Fibroblast of lung (primary cell): Measurements from ENCODE around the gene PIAS4. TPM values are rescaled to one million over a fixed set of nuclear protein-coding genes. Genes with fewer than 3 reads are reported as not detected.

Experiments used
- DNase-seq, 2 donors: peaks; one replicate each; pipeline versions ENCODE4 v3.0.0 to v3.0.0-alpha.2; 2010; ENCODE audit warnings: low read depth in 2 of 2
- H2AFZ ChIP-seq: 2 replicates; pipeline ENCODE4 v1.5.1; 2012; ENCODE audit warnings: low read length, control low read depth, inconsistent platforms
- H3K27ac ChIP-seq: 2 replicates; pipeline ENCODE4 v1.5.1; 2011; ENCODE audit warnings: low read length, control low read depth; ENCODE audit not compliant: insufficient read depth
- H3K27me3 ChIP-seq: 2 replicates; pipeline ENCODE4 v1.5.1; 2011; ENCODE audit warnings: mild to moderate bottlenecking, low read length; ENCODE audit not compliant: control insufficient read depth, insufficient read depth
- H3K36me3 ChIP-seq: 2 replicates; pipeline ENCODE4 v1.5.1; 2011; ENCODE audit warnings: low read length; ENCODE audit not compliant: control insufficient read depth, insufficient read depth
- H3K4me1 ChIP-seq: 2 replicates; pipeline ENCODE4 v1.5.1; 2011; ENCODE audit warnings: low read length; ENCODE audit not compliant: control insufficient read depth, insufficient read depth; ENCODE audit errors: extremely low read depth
- H3K4me2 ChIP-seq: 2 replicates; pipeline ENCODE4 v1.5.1; 2011; ENCODE audit warnings: low read length, control low read depth; ENCODE audit not compliant: insufficient read depth; ENCODE audit errors: extremely low read depth
- H3K4me3 ChIP-seq, 4 experiments: fragments of 200-600 bp in 1 of 4; sonication (generic) in 1 of 4; replicated peaks in 1 of 4; 2 replicates each; pipeline ENCODE4 v1.5.1; 2011 to 2016; ENCODE audit warnings: low read length in 4 of 4, low read depth in 3 of 4, mild to moderate bottlenecking in 3 of 4, control low read depth in 2 of 4, inconsistent platforms in 1 of 4, mixed read lengths in 1 of 4; ENCODE audit not compliant: insufficient read depth in 1 of 4; ENCODE audit errors: control extremely low read depth in 1 of 4
- H3K79me2 ChIP-seq: 2 replicates; pipeline ENCODE4 v1.5.1; 2012; ENCODE audit warnings: mild to moderate bottlenecking, low read length, inconsistent platforms; ENCODE audit not compliant: control insufficient read depth, insufficient read depth
- H3K9ac ChIP-seq: 2 replicates; pipeline ENCODE4 v1.5.1; 2011; ENCODE audit warnings: mild to moderate bottlenecking, low read length, control low read depth; ENCODE audit not compliant: insufficient read depth
- H3K9me3 ChIP-seq: 2 replicates; pipeline ENCODE4 v1.5.1; 2012; ENCODE audit warnings: low read depth, low read length; ENCODE audit not compliant: control insufficient read depth, insufficient read depth
- H4K20me1 ChIP-seq: 2 replicates; pipeline ENCODE4 v1.5.1; 2011; ENCODE audit warnings: low read length; ENCODE audit not compliant: control insufficient read depth, insufficient read depth; ENCODE audit errors: extremely low read depth
- CTCF ChIP-seq, 2 donors: IDR thresholded peaks in 1 of 2; conservative IDR thresholded peaks in 1 of 2; 1 replicate in 1 of 2; 2 replicates in 1 of 2; pipeline ENCODE4 v1.5.1; 2011 to 2012; ENCODE audit warnings: low read length in 2 of 2, control low read depth in 1 of 2, inconsistent platforms in 1 of 2, low read depth in 1 of 2, mild to moderate bottlenecking in 1 of 2
- EZH2 ChIP-seq: IDR thresholded peaks from 2 replicates; pipeline ENCODE4 v1.5.1; 2012; ENCODE audit warnings: low read length, control low read depth, mild to moderate bottlenecking; ENCODE audit errors: missing control alignments
- polyA plus RNA-seq, 2 donors: library from polyadenylated mRNA; depleted of rRNA in 1 of 2; stranded (reverse) in 1 of 2; unstranded in 1 of 2; fragments of >200 nt; gene quantifications; 2 replicates each; pipeline ENCODE4 v1.2.1, GENCODE V29; 2011 to 2012; ENCODE audit warnings: missing spikeins in 1 of 2
- total RNA-seq: library from RNA; depleted of rRNA; stranded (reverse); fragments of >200 nt; gene quantifications from 2 replicates; pipeline ENCODE4 v1.2.1, GENCODE V29; 2014

The PIAS4 gene
- total and polyA plus RNA-seq, 2 donors (not counting 1 experiment from before 2014, with no cell fraction given) = 6.6 to 14.9 TPM

GRCh38 chr19:4061683-4062418, 54.3 kb downstream of the PIAS4 start:
- Histone ChIP-seq H4K20me1 (no peaks in the 10 kb centered on the region), H3K36me3 (peaks cover 7% of the 10 kb centered on the region), H3K27me3 (no peaks in the 10 kb centered on the region), H3K4me2 (peak overlapping the region; percentile 54), H3K4me3 (peak overlapping the region in 2 of 4 experiments; percentile 22 to 74), H3K79me2 (peaks cover 81% of the 10 kb centered on the region), H3K4me1 (peaks cover 52% of the 10 kb centered on the region), H3K9me3 (no peaks in the 10 kb centered on the region), H3K27ac (peak overlapping the region; percentile 93), H2AFZ (no peak overlapping the region), H3K9ac (peak overlapping the region; percentile 42)
- TF ChIP-seq CTCF (conservative IDR thresholded peaks at IDR 0.05 in 1 of 2, IDR thresholded peaks at IDR 0.05 in 1 of 2; ENCODE audit: low read depth in 1 of 2, low read length in 2 of 2) (no peak), EZH2 (no peak)
- no peak for DNase-seq

- Histone ChIP-seq H3K4me2 (peak overlapping the region; percentile 99), H3K9me3 (no peaks in the 10 kb centered on the region), H3K36me3 (peaks cover 7% of the 10 kb centered on the region), H3K9ac (peak overlapping the region; percentile 42), H3K79me2 (peaks cover 73% of the 10 kb centered on the region), H4K20me1 (no peaks in the 10 kb centered on the region), H3K27ac (no peak overlapping the region), H2AFZ (no peak overlapping the region), H3K27me3 (no peaks in the 10 kb centered on the region), H3K4me1 (peaks cover 52% of the 10 kb centered on the region), H3K4me3 (peak overlapping the region; percentile 60 to 90 (median 73))
- DNase-seq = no peak
- TF ChIP-seq CTCF (conservative IDR thresholded peaks at IDR 0.05 in 1 of 2, IDR thresholded peaks at IDR 0.05 in 1 of 2; ENCODE audit: low read depth in 1 of 2, low read length in 2 of 2) = no peak
- TF ChIP-seq EZH2 = no peak
These were observed 55.2 kb downstream of the PIAS4 start for GRCh38 chr19:4062419-4063368.
